DOHH2 (cell line): ENCODE results near the gene TACR2.

Source experiments
- H3F3A ChIP-seq: fragments of 200-600 bp; sonication (generic), shearing (Covaris generic); 2 replicates; pipeline ENCODE4 v1.6.0; 2016; ENCODE audit warnings: antibody characterized with exemption, mild to moderate bottlenecking; ENCODE audit not compliant: control insufficient read depth, insufficient read depth
- H3K27ac ChIP-seq: fragments of 200-600 bp; sonication (generic); 2 replicates; pipeline ENCODE4 v1.5.1; 2014; ENCODE audit warnings: low read depth, mild to moderate bottlenecking, low read length, moderate library complexity
- H3K27me3 ChIP-seq: fragments of 200-600 bp; sonication (generic); 2 replicates; pipeline ENCODE4 v1.6.1; 2014; ENCODE audit warnings: mild to moderate bottlenecking, low read length, mixed read lengths; ENCODE audit not compliant: control insufficient read depth
- H3K36me3 ChIP-seq: fragments of 200-600 bp; sonication (generic); 2 replicates; pipeline ENCODE4 v1.6.1; 2014; ENCODE audit warnings: mild to moderate bottlenecking, low read length, moderate library complexity, mixed read lengths; ENCODE audit not compliant: control insufficient read depth
- H3K4me1 ChIP-seq: fragments of 200-600 bp; sonication (generic); 2 replicates; pipeline ENCODE4 v1.6.1; 2014; ENCODE audit warnings: mild to moderate bottlenecking, low read length, mixed read lengths; ENCODE audit not compliant: control insufficient read depth
- H3K4me2 ChIP-seq: fragments of 200-600 bp; sonication (generic); 2 replicates; pipeline ENCODE4 v1.6.0; 2014; ENCODE audit warnings: mild to moderate bottlenecking, low read length, moderate library complexity
- H3K4me3 ChIP-seq: fragments of 200-600 bp; sonication (generic); 2 replicates; pipeline ENCODE4 v1.5.1; 2014; ENCODE audit warnings: mild to moderate bottlenecking, low read length, mixed read lengths
- H3K79me2 ChIP-seq: fragments of 200-600 bp; sonication (generic); 2 replicates; pipeline ENCODE4 v1.6.1; 2014; ENCODE audit warnings: mild to moderate bottlenecking, low read length, mixed read lengths; ENCODE audit not compliant: control insufficient read depth
- H3K9me2 ChIP-seq: fragments of 200-600 bp; sonication (generic); replicated peaks from 2 replicates; pipeline ENCODE4 v1.6.1; 2014; ENCODE audit warnings: mild to moderate bottlenecking, low read length, mixed read lengths; ENCODE audit not compliant: control insufficient read depth
- H3K9me3 ChIP-seq: fragments of 200-600 bp; sonication (generic); 2 replicates; pipeline ENCODE4 v1.6.1; 2014; ENCODE audit warnings: antibody characterized with exemption, low read length, mixed read lengths; ENCODE audit not compliant: control insufficient read depth, insufficient read depth
- H4K20me1 ChIP-seq: fragments of 200-600 bp; sonication (generic); 2 replicates; pipeline ENCODE4 v1.6.0; 2014; ENCODE audit warnings: low read depth, mild to moderate bottlenecking, antibody characterized with exemption, low read length, moderate library complexity; ENCODE audit not compliant: control insufficient read depth, insufficient read depth
- CTCF ChIP-seq: fragments of 200-600 bp; sonication (generic); IDR thresholded peaks from one replicate; pipeline ENCODE4 v1.5.1; 2014; ENCODE audit warnings: antibody characterized with exemption, mild to moderate bottlenecking, low read depth, low read length; ENCODE audit not compliant: poor library complexity, severe bottlenecking
- EZH2phosphoT487 ChIP-seq: fragments of 200-600 bp; sonication (generic); IDR thresholded peaks from 2 replicates; pipeline ENCODE4 v1.6.1; 2017; ENCODE audit warnings: borderline replicate concordance, mild to moderate bottlenecking, antibody characterized with exemption, low read length, moderate library complexity, mixed read lengths

TACR2 gene

GRCh38 chr10:69377933-69378332, 38.8 kb downstream of the TACR2 start:
- H4K20me1 ChIP-seq = no peaks in the 10 kb centered on the region
- H3K27ac ChIP-seq = no peak overlapping the region
- TF ChIP-seq CTCF (no peak), EZH2phosphoT487 (no peak)

GRCh38 chr10:69377191-69377590, 39.5 kb downstream of the TACR2 start:
- no peak for TF ChIP-seq CTCF
- TF ChIP-seq EZH2phosphoT487 = no peak
- Histone ChIP-seq H3K9me3 (no peaks in the 10 kb centered on the region), H3K27me3 (no peaks in the 10 kb centered on the region), H3K9me2 (no peaks in the 10 kb centered on the region), H3K36me3 (peaks cover 33% of the 10 kb centered on the region), H3K4me1 (peaks cover 6% of the 10 kb centered on the region), H3K79me2 (no peaks in the 10 kb centered on the region), H3K27ac (no peak overlapping the region), H3F3A (0 out of 2 replicates have a peak, but pooled peaks cover 2% of the 10 kb centered on the region), H3K4me2 (no peak overlapping the region), H4K20me1 (no peaks in the 10 kb centered on the region), H3K4me3 (no peak overlapping the region)

More at GRCh38 chr10:69377933-69378332, 38.8 kb downstream of the TACR2 start:
- no peaks in the 10 kb centered on the region for H3K27me3 ChIP-seq
- H3K4me2 ChIP-seq = no peak overlapping the region
- peaks cover 6% of the 10 kb centered on the region for H3K4me1 ChIP-seq
- H3K9me3 ChIP-seq = no peaks in the 10 kb centered on the region
- 0 out of 2 replicates have a peak, but pooled peaks cover 2% of the 10 kb centered on the region for H3F3A ChIP-seq
- no peaks in the 10 kb centered on the region for H3K9me2 ChIP-seq
- no peaks in the 10 kb centered on the region for H3K79me2 ChIP-seq
- H3K36me3 ChIP-seq = peaks cover 38% of the 10 kb centered on the region
- no peak overlapping the region for H3K4me3 ChIP-seq

GRCh38 chr10:69376662-69377061, 40.1 kb downstream of the TACR2 start:
- Histone ChIP-seq H3F3A (0 out of 2 replicates have a peak, but pooled peaks cover 2% of the 10 kb centered on the region), H3K9me2 (no peaks in the 10 kb centered on the region), H3K79me2 (no peaks in the 10 kb centered on the region), H4K20me1 (no peaks in the 10 kb centered on the region), H3K4me1 (peaks cover 6% of the 10 kb centered on the region), H3K9me3 (no peaks in the 10 kb centered on the region), H3K4me2 (no peak overlapping the region), H3K36me3 (peaks cover 33% of the 10 kb centered on the region), H3K27me3 (no peaks in the 10 kb centered on the region), H3K27ac (no peak overlapping the region), H3K4me3 (no peak overlapping the region)
- no peak for TF ChIP-seq CTCF
- no peak for TF ChIP-seq EZH2phosphoT487
